Coronary artery (tissue), 2 donors: ENCODE results near the gene BCR.
A peak's percentile ranks its signal among the peaks of the same experiment; 100 is the strongest.

ENCODE experiments used
- DNase-seq: peaks from one replicate; pipeline ENCODE4 v3.0.0-alpha.2; 2017; ENCODE audit warnings: low spot score
- H3K27ac ChIP-seq, 2 donors: fragments of 200-600 bp; sonication (generic); one replicate each; pipeline ENCODE4 v1.5.1; 2016 to 2019
- H3K4me3 ChIP-seq: fragments of 200-600 bp; sonication (generic); 2 replicates; pipeline ENCODE4 v1.5.1; 2016; ENCODE audit warnings: mild to moderate bottlenecking, moderate library complexity
- CTCF ChIP-seq: fragments of 200-600 bp; sonication (generic); IDR thresholded peaks from one replicate; pipeline ENCODE4 v1.5.1; 2019; ENCODE audit warnings: antibody characterized with exemption

Gene BCR

GRCh38 chr22:23205339-23206049 is 25.2 kb downstream of the BCR start:
- no peak for TF ChIP-seq CTCF
- no peak for DNase-seq
- Histone ChIP-seq H3K27ac (peak overlapping the region; percentile 50 to 87), H3K4me3 (peak overlapping the region; percentile 34)

GRCh38 chr22:23206915-23207314 is 26.6 kb downstream of the BCR start:
- no peak for DNase-seq
- no peak overlapping the region for H3K4me3 ChIP-seq
- H3K27ac ChIP-seq = no peak overlapping the region
- no peak for TF ChIP-seq CTCF

- TF ChIP-seq CTCF = no peak
- H3K27ac ChIP-seq = no peak overlapping the region
- no peak for DNase-seq
- H3K4me3 ChIP-seq = no peak overlapping the region
These were observed 27.6 kb downstream of the BCR start for GRCh38 chr22:23207729-23208393.

- no peak for TF ChIP-seq CTCF
- Histone ChIP-seq H3K27ac (no peak overlapping the region), H3K4me3 (no peak overlapping the region)
- DNase-seq = no peak
These were observed 30.3 kb downstream of the BCR start for GRCh38 chr22:23210428-23211170.

GRCh38 chr22:23211622-23212021 is 31.3 kb downstream of the BCR start:
- no peak for DNase-seq
- no peak for TF ChIP-seq CTCF

GRCh38 chr22:23212061-23213021 is 32.0 kb downstream of the BCR start:
- no peak for DNase-seq
- no peak overlapping the region for H3K4me3 ChIP-seq
- H3K27ac ChIP-seq = no peak overlapping the region
- TF ChIP-seq CTCF = no peak

More at GRCh38 chr22:23211622-23212021, 31.3 kb downstream of the BCR start:
- no peak overlapping the region for H3K27ac ChIP-seq
- H3K4me3 ChIP-seq = no peak overlapping the region
